Neural crest cell (in vitro differentiated cells): ENCODE measurements around the gene HCFC1. TPM values are rescaled to one million over a fixed set of nuclear protein-coding genes. Genes with fewer than 3 reads are reported as not detected.

Experiments
- DNase-seq: peaks from one replicate; pipeline ENCODE4 v3.0.0; 2021; ENCODE audit warnings: low read depth, mixed read lengths, low spot score
- H3K27ac Mint-ChIP-seq: one replicate; pipeline ENCODE4 v1.8.0; 2021; ENCODE audit warnings: mild to moderate bottlenecking, mixed read lengths; ENCODE audit not compliant: unreplicated experiment
- H3K27me3 Mint-ChIP-seq: 2 replicates; pipeline ENCODE4 v1.8.0; 2021; ENCODE audit warnings: low read depth, mild to moderate bottlenecking, mixed read lengths
- H3K36me3 Mint-ChIP-seq: 2 replicates; pipeline ENCODE4 v1.8.0; 2021; ENCODE audit warnings: low read depth, mild to moderate bottlenecking, mixed read lengths
- H3K4me1 Mint-ChIP-seq: 2 replicates; pipeline ENCODE4 v1.8.0; 2021; ENCODE audit warnings: mixed read lengths
- H3K4me3 Mint-ChIP-seq: one replicate; pipeline ENCODE4 v1.8.0; 2021; ENCODE audit warnings: mild to moderate bottlenecking, mixed read lengths
- H3K9me3 Mint-ChIP-seq: 2 replicates; pipeline ENCODE4 v1.8.0; 2021; ENCODE audit warnings: mixed read lengths
- long read RNA-seq: library from polyadenylated mRNA; unstranded; transcript quantifications from one replicate; pipeline ENCODE4 v2.0.0, GENCODE V29; 2020
- total RNA-seq: library from RNA; stranded (reverse); gene quantifications from 2 replicates; pipeline ENCODE4 v1.2.1, GENCODE V29; 2021
- TF ChIP-seq, protein P1 (sequence below): fragments of 200-600 bp; sonication (generic); conservative IDR thresholded peaks from 2 replicates; pipeline ENCODE4 v1.5.0; 2021; ENCODE audit warnings: antibody characterized with exemption, mild to moderate bottlenecking

HCFC1 gene
- 168 and 173 TPM in 2 replicates for total RNA-seq
- long read RNA-seq, partial matches to known transcripts: 2 of 2 reads
- long read RNA-seq, other reads (novel, unspliced or antisense): 0 of 2 reads

- H3K27me3 Mint-ChIP-seq: no peaks in the 10 kb centered on the region
- H3K4me1 Mint-ChIP-seq: peaks cover 47% of the 10 kb centered on the region
- peak; percentile 93 for DNase-seq
- peak within 1 kb of the TSS; percentile 98 for H3K4me3 Mint-ChIP-seq
- H3K9me3 Mint-ChIP-seq: no peaks in the 10 kb centered on the region
- H3K36me3 Mint-ChIP-seq: peaks cover 6% of the 10 kb centered on the region
- H3K27ac Mint-ChIP-seq: peak within 1 kb of the TSS; percentile 100
- TF ChIP-seq, protein P1, sequence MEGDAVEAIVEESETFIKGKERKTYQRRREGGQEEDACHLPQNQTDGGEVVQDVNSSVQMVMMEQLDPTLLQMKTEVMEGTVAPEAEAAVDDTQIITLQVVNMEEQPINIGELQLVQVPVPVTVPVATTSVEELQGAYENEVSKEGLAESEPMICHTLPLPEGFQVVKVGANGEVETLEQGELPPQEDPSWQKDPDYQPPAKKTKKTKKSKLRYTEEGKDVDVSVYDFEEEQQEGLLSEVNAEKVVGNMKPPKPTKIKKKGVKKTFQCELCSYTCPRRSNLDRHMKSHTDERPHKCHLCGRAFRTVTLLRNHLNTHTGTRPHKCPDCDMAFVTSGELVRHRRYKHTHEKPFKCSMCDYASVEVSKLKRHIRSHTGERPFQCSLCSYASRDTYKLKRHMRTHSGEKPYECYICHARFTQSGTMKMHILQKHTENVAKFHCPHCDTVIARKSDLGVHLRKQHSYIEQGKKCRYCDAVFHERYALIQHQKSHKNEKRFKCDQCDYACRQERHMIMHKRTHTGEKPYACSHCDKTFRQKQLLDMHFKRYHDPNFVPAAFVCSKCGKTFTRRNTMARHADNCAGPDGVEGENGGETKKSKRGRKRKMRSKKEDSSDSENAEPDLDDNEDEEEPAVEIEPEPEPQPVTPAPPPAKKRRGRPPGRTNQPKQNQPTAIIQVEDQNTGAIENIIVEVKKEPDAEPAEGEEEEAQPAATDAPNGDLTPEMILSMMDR: no peak
Observed at GRCh38 chrX:153971450-153972367, at the start of gene HCFC1. Gene HCFC1 (minus strand): TSS chrX:153971818. CDS start chrX:153970840, 978 bp downstream.

GRCh38 chrX:154021131-154021611 lies 49.6 kb upstream of the HCFC1 start:
- H3K36me3 Mint-ChIP-seq: peaks cover 4% of the 10 kb centered on the region
- peaks cover 2% of the 10 kb centered on the region for H3K27me3 Mint-ChIP-seq
- no peak overlapping the region for H3K4me3 Mint-ChIP-seq
- DNase-seq: no peak
- H3K4me1 Mint-ChIP-seq: peaks cover 20% of the 10 kb centered on the region
- H3K27ac Mint-ChIP-seq: no peak overlapping the region
- TF ChIP-seq, protein P1: no peak
- H3K9me3 Mint-ChIP-seq: no peaks in the 10 kb centered on the region

GRCh38 chrX:154020536-154021115 lies 49.0 kb upstream of the HCFC1 start:
- DNase-seq: no peak
- Mint-ChIP-seq H3K9me3 (no peaks in the 10 kb centered on the region), H3K27me3 (peaks cover 2% of the 10 kb centered on the region), H3K36me3 (peaks cover 4% of the 10 kb centered on the region), H3K4me1 (peaks cover 20% of the 10 kb centered on the region), H3K27ac (peak overlapping the region; percentile 95), H3K4me3 (peak overlapping the region; percentile 82)
- TF ChIP-seq, protein P1: no peak

GRCh38 chrX:154019633-154020528 lies 48.3 kb upstream of the HCFC1 start, which contains the start of gene IRAK1:
Gene IRAK1 (minus strand): TSS chrX:154019902. CDS start chrX:154019812, 90 bp downstream.
- Mint-ChIP-seq H3K27me3 (peaks cover 2% of the 10 kb centered on the region), H3K9me3 (no peaks in the 10 kb centered on the region), H3K27ac (peak within 1 kb of the TSS; percentile 95), H3K36me3 (peaks cover 4% of the 10 kb centered on the region), H3K4me3 (peak within 1 kb of the TSS; percentile 82), H3K4me1 (peaks cover 20% of the 10 kb centered on the region)
- DNase-seq: peak; percentile 23
- TF ChIP-seq, protein P1: no peak
